ENCODE measurements around the gene MYRF. TPM values are rescaled to one million over a fixed set of nuclear protein-coding genes. Genes with fewer than 3 reads are reported as not detected.

MYRF gene
- total and polyA plus RNA-seq, 9 of the 15 experiments (the other 6 are each of a cell fraction or from before 2014, with no cell fraction given): 2.3 to 25.8 (median 7.1) TPM

GRCh38 chr11:61797263-61797944 lies 45.0 kb downstream of the MYRF start (continued):
- TF ChIP-seq ZBTB33 (CRISPR knock-in tag; IDR thresholded peaks at IDR 0.05) (no peak), CBX2 (IDR thresholded peaks at IDR 0.05; ENCODE audit: insufficient read depth, low read length, poor library complexity, severe bottlenecking) (no peak), HNRNPK (IDR thresholded peaks at IDR 0.05; ENCODE audit: low read depth, low read length, poor library complexity, severe bottlenecking) (no peak), CREBBP (IDR thresholded peaks at IDR 0.05; ENCODE audit: low read depth, low read length) (no peak), NFXL1 (CRISPR knock-in tag; IDR thresholded peaks at IDR 0.05) (0 out of 2 replicates have a peak, but pooled peaks have one; percentile 61)
- TF ChIP-seq, protein P1, sequence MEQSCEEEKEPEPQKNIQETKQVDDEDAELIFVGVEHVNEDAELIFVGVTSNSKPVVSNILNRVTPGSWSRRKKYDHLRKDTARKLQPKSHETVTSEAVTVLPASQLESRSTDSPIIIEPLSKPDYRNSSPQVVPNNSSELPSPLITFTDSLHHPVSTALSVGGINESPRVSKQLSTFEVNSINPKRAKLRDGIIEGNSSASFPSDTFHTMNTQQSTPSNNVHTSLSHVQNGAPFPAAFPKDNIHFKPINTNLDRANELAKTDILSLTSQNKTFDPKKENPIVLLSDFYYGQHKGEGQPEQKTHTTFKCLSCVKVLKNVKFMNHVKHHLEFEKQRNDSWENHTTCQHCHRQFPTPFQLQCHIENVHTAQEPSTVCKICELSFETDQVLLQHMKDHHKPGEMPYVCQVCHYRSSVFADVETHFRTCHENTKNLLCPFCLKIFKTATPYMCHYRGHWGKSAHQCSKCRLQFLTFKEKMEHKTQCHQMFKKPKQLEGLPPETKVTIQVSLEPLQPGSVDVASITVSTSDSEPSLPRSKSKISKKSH (CRISPR knock-in tag; IDR thresholded peaks at IDR 0.05): peak; percentile 78; the same call in 1 of the 2 replicates
- TF ChIP-seq, protein P2, sequence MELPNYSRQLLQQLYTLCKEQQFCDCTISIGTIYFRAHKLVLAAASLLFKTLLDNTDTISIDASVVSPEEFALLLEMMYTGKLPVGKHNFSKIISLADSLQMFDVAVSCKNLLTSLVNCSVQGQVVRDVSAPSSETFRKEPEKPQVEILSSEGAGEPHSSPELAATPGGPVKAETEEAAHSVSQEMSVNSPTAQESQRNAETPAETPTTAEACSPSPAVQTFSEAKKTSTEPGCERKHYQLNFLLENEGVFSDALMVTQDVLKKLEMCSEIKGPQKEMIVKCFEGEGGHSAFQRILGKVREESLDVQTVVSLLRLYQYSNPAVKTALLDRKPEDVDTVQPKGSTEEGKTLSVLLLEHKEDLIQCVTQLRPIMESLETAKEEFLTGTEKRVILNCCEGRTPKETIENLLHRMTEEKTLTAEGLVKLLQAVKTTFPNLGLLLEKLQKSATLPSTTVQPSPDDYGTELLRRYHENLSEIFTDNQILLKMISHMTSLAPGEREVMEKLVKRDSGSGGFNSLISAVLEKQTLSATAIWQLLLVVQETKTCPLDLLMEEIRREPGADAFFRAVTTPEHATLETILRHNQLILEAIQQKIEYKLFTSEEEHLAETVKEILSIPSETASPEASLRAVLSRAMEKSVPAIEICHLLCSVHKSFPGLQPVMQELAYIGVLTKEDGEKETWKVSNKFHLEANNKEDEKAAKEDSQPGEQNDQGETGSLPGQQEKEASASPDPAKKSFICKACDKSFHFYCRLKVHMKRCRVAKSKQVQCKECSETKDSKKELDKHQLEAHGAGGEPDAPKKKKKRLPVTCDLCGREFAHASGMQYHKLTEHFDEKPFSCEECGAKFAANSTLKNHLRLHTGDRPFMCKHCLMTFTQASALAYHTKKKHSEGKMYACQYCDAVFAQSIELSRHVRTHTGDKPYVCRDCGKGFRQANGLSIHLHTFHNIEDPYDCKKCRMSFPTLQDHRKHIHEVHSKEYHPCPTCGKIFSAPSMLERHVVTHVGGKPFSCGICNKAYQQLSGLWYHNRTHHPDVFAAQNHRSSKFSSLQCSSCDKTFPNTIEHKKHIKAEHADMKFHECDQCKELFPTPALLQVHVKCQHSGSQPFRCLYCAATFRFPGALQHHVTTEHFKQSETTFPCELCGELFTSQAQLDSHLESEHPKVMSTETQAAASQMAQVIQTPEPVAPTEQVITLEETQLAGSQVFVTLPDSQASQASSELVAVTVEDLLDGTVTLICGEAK (IDR thresholded peaks at IDR 0.05): peak; percentile 69
- TF ChIP-seq, protein P2 (CRISPR knock-in tag; IDR thresholded peaks at IDR 0.05): no peak

Measured in K562 (cell line).